ENCODE results near the gene INCA1.

INCA1 gene

DNA sequence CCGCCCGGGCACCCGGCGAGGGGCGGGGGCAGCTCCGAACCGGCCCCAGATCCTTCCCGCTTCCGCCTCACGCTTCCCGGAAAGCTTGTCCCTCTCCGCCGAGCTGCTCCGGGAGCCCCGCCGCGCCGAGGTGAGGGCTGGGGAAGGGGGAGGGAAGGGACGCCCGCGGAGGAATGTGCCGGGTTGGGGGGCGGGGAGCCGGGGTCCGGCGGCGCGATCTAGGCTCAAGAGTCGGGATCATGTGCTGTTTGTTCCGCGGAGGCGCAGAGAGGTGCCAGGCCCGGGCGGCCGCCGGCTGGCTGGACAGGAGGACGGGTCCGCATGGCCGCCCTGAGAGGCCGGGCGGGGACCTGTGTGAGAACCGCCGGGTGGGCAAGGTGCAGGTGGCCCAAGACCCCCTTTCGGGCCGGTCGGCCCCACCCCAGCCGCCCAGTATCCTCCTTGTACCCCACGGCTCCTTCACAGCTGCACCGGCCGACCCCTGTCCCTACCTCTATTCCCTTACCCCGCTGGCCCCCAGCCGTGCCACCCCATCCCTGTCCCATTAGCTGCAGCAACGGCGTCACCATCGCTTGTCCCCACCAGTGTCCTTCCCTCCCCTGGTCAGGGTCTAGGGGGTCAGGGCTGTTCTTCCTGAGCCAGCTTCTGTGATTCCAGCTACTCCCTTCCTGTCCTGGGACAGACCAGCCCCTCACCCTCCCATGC, 857 bp upstream of the INCA1 start:
- peak overlapping the region; percentile 70 for H3K4me3 ChIP-seq (ENCODE audit: low read depth, low read length)
- TF ChIP-seq CTCF (IDR thresholded peaks at IDR 0.05; ENCODE audit: borderline replicate concordance, insufficient read depth, low read depth, low read length), result no peak

- no peak overlapping the region for H3K4me3 ChIP-seq (ENCODE audit: low read depth, low read length)
- no peak for TF ChIP-seq CTCF (IDR thresholded peaks at IDR 0.05; ENCODE audit: borderline replicate concordance, insufficient read depth, low read depth, low read length)
These were observed 3.2 kb downstream of the INCA1 start for GRCh38 chr17:4994081-4994595.

- TF ChIP-seq CTCF (IDR thresholded peaks at IDR 0.05; ENCODE audit: borderline replicate concordance, insufficient read depth, low read depth, low read length), result no peak
- H3K4me3 ChIP-seq (ENCODE audit: low read depth, low read length), result peak overlapping the region; percentile 100
These were observed 9.4 kb downstream of the INCA1 start for GRCh38 chr17:4987767-4988567.

- H3K4me3 ChIP-seq (ENCODE audit: low read depth, low read length), result peak within 1 kb of the TSS; percentile 100
- TF ChIP-seq CTCF (IDR thresholded peaks at IDR 0.05; ENCODE audit: borderline replicate concordance, insufficient read depth, low read depth, low read length), result peak; percentile 80
These were observed 10.2 kb downstream of the INCA1 start, which contains the start of gene CAMTA2 for GRCh38 chr17:4986951-4987766. Gene CAMTA2 (minus strand): TSS chr17:4987675. CDS start chr17:4986222, 1,453 bp downstream.

GRCh38 chr17:4986403-4986802, 10.9 kb downstream of the INCA1 start:
- no peak for TF ChIP-seq CTCF (IDR thresholded peaks at IDR 0.05; ENCODE audit: borderline replicate concordance, insufficient read depth, low read depth, low read length)
- H3K4me3 ChIP-seq (ENCODE audit: low read depth, low read length), result peak overlapping the region; percentile 100

- TF ChIP-seq CTCF (IDR thresholded peaks at IDR 0.05; ENCODE audit: borderline replicate concordance, insufficient read depth, low read depth, low read length), result no peak
- H3K4me3 ChIP-seq (ENCODE audit: low read depth, low read length), result no peak overlapping the region
These were observed 15.0 kb downstream of the INCA1 start for GRCh38 chr17:4982305-4982704.

Measured in GM12875 (cell line).